HG03175 (cell line): ENCODE measurements around the gene PLCB1.

Experiments
- ATAC-seq: cut with Tn5 transposase; IDR thresholded peaks from one replicate; pipeline ENCODE4 v1.9.1; 2021; ENCODE audit warnings: mild to moderate bottlenecking, moderate library complexity; ENCODE audit not compliant: unreplicated experiment

Gene PLCB1

DNA sequence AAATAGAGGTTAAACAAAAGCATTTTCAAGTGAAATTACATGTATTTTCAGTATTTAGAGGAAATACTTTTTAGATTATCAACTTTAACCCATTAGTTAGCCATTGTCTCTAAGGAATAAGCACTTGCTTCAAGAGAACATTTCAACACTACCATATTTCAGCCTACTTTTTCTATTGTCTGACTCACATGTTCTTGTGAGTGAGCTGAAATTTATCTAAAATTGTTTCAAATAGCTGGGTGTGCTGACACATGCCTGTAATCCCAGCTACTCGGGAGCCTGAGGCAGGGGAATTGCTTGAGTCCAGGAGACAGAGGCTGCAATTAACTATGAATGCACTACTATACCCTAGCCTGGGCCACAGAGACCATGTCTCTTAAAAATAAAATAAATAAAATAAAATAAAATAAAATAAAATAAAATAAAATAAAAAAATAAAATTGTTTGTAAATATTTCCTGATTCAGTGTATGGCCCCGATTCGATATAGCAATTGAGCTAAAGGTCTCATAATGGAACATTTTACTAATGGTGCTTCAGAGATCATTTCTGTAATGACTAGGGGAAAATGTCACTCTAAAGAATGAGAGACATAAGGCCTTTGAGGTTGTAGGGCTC is 612.3 kb downstream of the PLCB1 start:
- ATAC-seq = no peak

DNA sequence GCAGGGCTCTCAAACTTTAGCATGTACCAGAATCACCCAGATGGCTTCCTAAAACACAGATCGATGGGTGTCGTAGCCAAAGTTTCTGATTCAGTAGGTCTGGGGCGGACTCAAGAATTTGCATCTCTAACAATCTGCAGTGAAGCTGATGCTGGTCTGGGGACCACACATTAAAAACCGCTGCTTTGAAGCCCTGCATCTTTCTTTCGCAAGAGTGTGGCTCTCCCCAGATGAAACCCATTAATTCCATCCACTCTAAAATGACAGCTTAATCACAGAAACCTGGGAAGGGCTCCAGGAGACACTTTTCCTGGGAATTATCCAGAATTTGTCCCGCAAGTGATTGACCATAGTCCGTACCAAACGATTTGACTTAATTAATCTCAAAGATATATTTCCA is 617.0 kb downstream of the PLCB1 start:
- ATAC-seq = no peak

DNA sequence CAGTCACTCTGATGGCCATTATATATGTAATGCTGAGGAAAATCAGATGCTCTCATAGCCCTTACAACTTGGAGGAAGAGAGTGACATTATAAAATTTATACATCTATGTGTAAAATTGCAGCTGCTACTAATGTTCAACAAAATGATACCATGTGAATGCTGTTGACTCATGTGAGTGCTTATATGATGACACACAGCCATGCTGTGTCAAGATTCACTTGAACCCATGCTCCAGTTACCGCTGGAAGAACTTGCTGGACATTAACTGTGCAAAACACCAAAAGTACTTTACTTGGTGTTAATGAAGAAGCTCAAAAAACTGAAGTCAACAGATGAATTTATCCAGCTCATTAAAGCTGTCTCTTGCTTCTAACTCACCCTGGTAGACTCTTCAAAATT is 617.9 kb downstream of the PLCB1 start:
- no peak for ATAC-seq

DNA sequence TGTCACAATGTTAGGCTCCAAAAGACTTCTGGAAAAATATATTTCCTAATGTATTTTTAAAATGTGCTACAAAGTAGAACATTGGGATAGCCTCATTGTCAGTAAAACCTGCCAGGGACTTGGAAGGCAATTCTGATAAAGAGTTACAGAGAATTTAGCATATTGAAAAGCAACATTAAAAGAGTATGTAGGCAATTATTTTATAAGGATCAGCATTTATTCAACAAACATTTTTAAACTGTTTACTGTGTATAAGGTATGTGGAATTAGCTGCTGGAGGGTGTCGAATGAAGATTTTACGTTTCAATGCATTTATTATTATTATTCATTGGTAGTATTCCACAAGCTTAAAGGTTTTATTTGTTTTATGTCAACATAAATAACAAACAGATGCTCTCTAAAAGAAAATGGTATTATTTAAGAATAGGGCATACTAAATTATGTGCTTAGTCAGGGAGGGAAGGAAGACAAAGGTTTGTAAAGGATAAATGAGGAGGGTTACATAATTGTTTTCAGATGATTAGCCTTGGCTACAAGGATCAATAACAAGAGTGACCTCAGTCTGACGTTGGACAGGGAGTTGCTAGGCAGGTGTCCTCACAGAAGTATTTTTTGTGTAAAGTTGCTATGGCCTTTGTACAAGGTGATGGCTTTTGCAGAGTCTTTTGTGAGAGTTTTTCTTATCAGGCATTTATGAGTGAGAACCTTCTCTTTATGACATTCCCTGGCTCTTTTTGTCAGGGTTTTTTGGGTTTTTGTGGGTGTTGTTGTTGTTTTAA is 623.5 kb downstream of the PLCB1 start:
- no peak for ATAC-seq

DNA sequence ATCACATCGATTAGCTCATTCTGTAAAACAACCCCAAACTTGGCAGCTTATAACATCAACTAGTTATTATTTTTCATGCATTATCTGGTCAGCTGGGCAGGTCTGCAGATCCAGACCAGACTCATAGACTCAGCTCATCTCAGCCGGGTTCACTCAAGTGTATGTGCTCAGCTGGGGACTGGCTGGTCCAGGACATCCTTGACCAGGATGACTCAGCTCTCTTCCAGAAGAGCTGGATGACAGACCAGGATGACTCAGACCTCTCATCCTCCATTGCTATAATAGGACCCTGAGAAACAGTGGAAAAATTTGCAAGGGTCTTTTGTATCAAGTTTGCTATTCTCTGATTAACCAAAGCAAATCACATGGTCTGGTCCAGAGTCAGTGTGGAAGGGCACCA is 624.3 kb downstream of the PLCB1 start:
- no peak for ATAC-seq

DNA sequence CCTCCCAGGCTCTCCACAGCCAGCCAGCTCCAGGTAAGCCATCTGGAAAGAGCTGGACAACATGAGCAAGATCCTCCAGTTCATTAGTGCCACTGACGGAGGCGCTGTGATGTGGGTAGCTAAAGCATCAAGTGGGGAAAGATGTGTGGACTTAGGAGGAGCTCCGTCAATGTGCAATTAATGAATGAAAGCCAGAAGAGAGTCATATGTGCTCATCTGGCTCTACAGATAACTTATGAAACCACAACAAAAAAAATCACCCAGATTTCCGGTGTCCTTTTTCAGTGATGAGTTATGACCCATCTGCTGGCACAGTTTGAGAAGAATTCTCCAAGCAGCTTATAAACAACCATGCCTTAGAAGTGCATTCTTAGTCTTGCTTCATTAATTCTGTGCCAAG is 625.1 kb downstream of the PLCB1 start:
- no peak for ATAC-seq

DNA sequence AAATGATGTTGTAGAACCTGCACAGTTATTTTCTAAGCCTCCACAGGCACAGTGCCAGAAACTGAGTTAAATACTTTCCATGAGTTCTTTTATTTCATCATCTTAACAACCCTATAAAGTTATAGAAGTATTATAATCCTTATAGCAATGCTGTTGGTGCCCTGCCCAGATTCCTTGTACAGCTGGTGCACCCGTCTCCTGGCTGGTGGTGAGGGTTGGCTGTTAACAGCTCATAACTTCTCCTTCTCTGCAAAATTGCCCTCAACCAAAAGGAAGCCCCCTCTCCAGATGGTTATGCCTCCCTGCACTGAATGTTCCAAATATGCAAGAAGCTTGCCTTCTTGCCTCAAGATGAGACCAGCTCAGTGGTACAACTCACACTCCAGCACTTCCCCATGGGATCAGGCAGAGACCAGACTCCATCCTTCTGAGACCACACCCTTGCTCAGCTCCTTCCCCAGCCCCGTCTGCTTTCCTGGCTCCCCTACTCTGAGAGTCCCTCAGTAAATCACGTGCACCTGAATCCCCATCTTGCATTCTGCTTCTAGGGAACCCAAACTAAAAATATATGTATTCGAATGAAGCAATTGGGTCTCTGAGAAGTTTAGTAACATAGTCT is 632.4 kb downstream of the PLCB1 start:
- ATAC-seq = no peak

DNA sequence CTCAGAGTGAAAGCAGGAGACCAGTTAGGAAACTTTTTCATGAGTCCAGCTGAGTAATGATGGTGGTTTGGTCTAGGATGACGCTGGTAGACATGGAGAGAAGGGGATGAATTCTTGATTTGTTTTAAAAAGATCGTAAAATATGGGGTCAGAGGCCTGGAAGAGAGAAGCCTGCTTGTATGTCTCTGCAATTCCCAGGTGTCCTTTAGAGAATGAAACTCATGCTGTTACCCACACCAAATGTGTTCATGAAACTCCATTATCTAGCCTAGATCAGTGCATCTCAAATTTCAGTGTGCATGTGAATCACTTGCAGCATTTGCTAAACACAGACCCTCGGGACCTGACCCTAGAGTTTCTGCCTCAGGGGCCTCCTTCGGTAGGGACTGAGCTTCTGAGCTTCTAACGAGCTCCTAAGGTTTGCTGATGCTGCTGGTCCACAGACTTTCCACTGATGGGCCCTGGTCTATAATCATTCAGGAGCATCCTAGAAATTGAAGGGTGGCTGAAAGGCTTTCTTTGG is 634.9 kb downstream of the PLCB1 start:
- ATAC-seq = no peak

DNA sequence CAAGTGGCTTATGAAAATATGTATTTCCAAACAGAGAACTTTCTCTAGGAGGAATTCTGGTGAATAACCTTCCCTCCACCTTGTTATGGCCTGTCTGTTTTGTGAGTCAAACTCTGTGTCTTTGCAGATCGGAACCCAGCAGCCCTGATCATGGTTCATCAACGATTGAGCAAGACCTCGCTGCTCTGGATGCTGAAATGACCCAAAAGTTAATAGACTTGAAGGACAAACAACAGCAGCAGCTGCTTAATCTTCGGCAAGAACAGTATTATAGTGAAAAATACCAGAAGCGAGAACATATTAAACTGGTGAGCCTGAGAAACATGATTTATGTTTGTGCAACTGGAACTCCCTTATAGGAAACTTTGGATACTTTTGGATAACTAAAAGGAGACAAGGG is 642.3 kb downstream of the PLCB1 start:
- no peak for ATAC-seq

DNA sequence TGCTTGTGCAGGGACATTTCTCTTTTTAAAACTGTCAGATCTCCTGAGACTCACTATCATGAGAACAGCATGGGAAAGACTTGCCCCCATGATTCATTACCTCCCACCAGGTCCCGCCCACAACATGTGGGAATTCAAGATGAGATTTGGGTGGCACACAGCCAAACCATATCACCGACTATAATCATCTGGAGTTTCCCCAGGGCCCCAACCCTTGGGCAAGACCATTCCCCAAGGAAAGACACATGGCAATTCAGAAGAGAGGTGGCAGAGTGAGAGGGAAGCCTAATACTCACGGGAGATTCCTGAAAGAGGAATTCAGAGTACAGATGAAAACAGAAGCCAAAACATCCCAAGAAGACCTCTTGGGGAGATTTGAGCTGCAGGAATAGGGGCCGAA is 645.8 kb downstream of the PLCB1 start:
- no peak for ATAC-seq

DNA sequence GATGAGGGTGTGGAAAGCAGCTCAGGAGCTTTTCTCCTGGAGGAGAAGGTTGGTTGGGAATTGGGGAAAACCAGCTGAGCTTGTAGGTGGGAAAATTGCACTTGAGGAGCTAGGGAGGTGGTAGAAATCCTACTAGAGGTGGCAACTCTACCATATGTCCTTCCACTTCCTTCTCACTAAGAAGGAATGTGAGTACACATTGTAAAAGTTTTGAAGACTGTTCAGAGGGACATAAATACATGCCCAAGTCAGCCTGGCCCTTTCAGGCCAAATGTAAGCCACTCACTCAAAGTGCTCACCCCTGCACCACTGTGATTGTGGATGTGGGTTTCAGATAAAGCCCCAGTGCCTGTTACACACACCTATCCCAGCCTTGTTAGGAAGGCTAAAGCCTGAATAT is 646.3 kb downstream of the PLCB1 start:
- no peak for ATAC-seq

DNA sequence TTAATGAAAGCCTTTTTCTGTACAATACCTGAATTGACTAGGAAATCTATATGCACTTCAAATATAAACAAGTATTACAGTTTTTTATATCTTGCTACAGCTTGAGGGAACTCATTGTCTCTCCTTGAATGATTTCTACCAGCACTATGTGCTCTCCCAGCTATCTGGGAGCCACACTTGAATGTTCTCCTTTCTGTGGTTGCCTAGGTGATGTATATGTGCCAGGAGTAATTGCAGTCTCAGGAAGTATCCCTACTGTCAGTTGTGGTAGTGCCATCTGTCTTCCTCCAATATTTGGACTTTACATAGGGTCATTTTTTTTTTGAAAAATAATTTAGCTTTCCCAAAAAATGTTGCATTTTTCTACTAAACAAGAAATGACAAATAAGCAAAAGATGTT is 648.8 kb downstream of the PLCB1 start:
- ATAC-seq = no peak

DNA sequence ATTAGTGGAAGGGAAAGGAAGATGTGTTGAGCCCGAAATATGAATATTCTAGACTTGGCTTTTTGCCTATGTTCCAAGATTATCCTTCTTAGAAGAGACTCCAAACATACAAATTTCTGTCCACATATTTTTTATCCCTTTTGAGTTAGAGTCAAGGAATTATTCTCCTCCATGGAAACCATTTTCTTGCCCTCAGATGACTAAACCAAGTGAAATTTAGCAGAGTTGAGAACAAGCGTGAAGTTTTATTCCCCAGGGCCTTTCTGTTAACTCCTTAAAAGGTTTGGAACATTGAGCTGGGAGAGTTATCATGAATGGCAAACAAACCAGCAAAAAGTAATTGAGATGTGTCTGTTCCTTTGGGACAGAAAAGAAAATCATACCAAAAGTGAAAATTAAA is 650.7 kb downstream of the PLCB1 start:
- no peak for ATAC-seq

DNA sequence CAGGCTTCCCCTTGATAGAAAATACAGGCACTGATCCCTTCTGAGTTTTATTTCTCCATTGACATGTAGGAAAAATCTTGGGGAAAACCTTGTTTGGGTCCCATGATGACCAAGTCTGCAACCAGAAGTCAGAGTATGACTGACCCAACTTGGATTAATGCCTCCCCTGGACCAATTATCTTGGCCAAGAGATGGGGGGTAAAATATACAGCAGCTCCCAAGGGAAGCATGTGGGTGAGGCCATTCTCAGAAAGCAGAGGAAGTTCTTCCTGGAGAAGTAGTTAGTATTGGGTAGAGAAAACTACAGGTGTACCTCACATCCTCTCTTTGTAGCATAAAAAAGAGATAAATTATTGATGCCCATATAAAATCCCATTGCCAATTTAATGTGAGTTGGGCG is 651.7 kb downstream of the PLCB1 start:
- no peak for ATAC-seq

DNA sequence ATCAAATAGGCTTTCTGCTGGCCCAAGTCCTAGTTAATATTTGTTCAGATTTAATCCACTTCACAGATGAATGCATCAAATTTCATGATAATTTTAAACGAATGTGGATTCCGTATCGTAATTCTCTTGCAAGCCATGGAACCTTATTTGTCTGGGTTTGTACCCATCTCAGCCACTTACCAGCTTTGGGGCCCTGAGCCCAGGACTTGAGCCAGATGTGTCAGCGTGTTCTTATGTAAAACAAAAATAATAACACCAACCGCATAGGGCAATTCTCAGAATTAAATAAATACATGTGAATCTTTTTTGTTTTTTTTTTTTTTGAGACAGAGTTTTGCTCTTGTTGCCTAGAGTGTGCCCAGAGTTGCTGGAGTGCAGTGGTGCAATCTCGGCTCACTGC is 654.3 kb downstream of the PLCB1 start:
- no peak for ATAC-seq

DNA sequence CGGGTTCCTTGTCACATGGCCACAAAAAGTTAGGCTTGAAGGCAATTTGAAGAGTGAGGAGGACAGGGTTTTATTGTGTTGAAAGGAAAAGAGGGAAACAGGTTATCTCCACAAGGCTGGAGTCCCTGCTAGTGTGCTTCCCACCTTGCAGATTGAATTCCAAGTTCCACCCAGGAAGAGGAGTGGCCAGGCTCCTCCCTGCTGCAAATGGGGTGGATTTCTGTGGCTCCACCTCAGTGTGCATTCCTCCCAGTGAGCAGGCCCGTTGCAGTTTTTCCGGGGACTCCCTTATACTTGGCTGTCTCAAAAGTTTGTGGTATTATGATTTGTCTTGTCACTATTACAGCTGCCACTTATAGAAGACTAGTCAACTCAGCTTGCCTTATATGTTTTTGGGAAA is 655.0 kb downstream of the PLCB1 start:
- ATAC-seq = no peak

DNA sequence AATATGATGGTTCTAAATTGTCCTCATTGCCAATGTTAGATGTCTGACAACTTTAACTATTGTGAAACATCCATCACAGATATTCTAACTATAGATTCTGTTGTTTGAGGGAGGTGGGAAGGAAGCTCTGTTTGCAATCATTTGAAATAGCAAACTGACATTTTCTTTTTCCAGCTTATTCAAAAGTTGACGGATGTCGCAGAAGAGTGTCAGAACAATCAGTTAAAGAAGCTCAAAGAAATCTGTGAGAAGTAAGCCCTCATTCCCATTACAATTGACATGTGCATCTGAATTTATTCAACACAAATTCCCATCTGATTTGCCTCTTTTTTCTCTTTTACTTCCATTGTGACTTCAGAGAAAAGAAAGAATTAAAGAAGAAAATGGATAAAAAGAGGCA is 656.2 kb downstream of the PLCB1 start:
- ATAC-seq = no peak

DNA sequence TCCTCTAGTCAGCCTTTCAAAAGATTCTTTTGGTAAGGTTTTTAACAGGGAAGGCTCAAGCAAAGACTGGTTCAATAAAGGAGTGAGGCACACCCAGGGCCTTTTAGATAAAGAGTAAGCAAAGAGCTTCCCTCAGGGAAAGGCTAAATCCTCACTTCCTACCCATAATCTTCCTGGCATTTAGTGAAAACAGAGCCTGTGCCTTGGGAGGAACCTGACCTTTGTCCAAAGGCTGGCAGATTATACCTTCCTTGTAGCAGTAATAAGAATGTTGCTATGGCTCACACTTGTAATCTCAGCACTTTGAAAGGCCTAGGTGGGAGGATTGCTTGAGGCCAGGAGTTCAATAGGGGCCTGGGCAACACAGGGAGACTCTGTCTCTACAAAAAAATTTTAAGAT is 656.8 kb downstream of the PLCB1 start:
- ATAC-seq = no peak

DNA sequence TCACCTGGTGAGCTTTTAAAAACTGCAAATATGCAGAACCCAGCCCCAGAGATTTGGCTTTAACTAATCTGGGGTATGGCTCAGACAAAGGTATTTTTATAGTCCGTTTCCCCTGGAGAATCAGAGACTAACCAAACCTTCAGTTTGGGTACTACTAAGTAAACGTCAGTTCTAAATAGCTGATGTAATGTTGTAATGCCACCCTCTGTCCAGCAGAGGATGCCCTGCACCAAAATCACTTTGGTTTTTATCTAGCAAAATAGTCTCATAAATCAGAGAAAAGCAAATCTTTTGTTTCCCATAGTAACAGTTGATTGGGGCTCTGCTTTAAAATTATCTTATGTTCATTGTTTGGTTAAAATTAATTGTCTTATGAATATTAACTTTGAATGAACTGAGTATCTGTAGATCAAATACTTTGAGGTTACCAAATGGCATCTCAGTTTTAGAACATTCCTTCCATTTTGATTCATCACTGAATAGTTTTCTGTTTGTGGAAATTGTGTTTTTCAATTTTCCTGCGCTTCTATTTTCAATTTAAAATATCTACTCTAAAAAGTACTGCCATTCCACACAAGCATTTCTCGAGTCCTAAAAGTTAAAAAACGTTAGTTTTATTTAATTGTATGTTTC is 658.5 kb downstream of the PLCB1 start:
- no peak for ATAC-seq

DNA sequence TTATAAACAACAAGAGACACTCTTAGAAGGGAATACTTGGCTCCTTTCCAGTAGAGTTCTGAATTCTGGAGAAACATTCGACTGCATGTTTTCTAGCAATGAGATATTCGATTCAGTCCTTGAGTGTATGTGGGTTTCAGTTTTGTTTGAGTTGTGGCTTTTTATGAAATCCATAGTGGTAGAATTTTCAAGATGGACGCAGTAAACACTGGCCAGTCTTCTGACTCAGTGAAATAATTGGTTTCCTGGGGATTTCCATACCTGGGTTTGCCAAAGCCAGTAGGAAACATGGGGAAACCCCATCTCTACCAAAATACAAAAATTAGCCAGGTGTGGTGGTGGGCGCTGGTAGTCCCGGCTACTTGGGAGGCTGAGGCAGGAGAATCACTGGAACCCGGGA is 663.3 kb downstream of the PLCB1 start:
- ATAC-seq = no peak

DNA sequence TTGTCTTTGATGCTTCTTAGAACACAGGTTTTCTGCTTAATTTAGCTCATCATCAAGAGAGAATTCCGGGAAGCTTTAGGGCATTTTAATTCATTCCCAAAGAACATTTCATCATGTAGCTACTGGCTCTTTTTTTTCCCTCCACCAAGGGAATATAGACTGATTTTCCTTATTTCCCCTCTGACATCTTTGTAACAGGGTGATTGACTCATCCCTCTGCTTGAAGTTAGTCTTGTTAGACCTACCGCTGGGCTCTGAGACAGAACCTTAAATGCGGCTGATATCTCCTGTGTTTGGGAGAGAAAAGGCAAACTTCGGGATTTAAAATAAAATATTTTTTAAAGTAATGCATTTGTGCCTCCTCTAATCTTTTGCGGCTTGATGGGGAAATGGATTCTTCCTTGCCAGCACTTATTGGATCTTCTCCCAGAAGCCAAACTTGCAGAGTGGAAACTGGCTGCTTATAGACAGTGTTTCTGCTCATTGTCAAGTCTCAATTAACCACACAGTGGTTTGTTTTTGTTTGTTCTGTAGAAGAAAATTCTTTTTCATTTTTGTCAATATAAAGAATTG is 664.1 kb downstream of the PLCB1 start:
- no peak for ATAC-seq
